Measurements from ENCODE around the gene ASH1L.
"Not testable (repeated sequence)": the region's sequence is repeated elsewhere in the genome, so short reads cannot be mapped to it uniquely, and the experiment has no call there.

Gene ASH1L

GRCh38 chr1:155561779-155562580, 623 bp downstream of the ASH1L start:
- peak; percentile 41 for DNase-seq (ENCODE audit: low read depth)

- no peak for DNase-seq (ENCODE audit: low read depth)
These were observed 6.7 kb downstream of the ASH1L start for GRCh38 chr1:155555915-155556314.

GRCh38 chr1:155553349-155553748, 9.3 kb downstream of the ASH1L start:
- no peak for DNase-seq (ENCODE audit: low read depth)

DNA sequence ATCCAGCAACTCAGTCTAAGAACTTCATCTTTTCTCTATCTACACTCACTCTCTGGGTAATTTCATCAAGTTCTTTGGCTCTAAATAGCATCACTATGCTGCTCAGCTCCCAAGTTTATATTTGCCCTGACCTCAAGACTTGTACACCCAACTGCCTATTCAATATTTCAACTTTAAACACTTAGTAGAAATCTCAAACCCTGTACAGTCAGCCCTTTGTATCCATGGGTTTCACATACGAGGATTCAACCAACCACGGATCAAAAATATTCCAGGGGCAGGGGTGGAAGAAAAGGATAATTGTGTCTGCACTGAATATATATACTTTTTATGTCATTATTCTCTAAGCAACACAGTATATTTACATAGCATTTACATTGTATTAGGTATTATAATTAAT, 13.9 kb downstream of the ASH1L start:
- DNase-seq (ENCODE audit: low read depth): no peak

DNA sequence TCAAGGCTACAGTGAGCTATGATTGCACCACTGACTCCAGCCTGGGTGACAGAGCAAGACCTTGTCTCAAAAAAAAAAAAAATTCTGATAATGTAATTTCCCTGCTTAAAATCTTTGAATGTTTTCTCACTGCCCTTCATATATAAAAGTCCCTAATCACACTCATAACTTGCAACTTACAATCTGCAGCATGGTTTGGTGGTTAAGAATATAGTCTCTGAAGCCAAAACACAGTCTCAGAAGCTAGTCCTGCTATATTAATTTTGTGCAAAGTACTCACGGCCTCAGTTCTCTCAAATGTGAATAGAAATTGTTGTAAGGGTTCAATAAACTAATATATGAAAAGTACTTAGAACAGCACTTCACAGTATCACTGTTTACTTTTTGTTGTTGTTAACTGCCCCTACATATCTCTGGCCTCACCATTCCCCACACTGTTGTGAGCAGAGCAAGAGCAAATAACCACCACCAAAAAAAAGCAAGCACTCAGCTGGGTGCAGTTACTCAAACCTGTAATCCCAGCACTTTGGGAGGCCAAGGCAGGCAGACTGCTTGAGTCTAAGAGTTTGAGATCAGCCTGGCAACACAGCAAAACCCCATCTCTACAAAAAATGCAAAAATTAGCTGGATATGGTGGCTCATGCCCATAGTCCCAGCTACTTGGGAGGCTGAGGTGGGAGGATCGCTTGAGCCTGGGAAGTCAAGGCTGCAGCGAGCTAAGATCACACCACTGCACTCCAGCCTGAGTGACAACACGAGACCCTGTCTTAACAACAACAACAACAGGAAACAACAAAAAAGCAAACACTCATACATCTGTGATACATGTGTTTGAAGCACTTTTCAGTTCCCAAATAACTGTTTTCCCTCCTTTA, 22.4 kb downstream of the ASH1L start:
- DNase-seq (ENCODE audit: low read depth): no peak

DNA sequence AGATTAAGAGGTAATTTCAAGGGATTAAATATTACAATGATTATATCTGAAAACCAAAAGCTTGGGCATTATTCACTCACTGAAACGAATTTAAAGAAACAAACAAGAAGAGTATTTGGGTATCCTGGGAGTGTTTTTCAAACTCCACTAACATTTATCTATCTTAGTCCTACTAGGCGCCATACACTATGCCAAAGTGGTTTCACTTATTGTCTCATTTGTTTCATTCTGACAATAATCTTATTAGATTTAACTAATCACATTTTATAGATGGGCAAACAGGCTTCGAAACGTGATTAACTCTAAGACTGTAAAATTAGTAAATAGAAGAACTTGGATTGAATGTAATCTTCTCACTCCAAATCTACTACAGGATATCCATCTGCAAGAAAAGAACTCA, 25.4 kb downstream of the ASH1L start:
- no peak for DNase-seq (ENCODE audit: low read depth)

DNA sequence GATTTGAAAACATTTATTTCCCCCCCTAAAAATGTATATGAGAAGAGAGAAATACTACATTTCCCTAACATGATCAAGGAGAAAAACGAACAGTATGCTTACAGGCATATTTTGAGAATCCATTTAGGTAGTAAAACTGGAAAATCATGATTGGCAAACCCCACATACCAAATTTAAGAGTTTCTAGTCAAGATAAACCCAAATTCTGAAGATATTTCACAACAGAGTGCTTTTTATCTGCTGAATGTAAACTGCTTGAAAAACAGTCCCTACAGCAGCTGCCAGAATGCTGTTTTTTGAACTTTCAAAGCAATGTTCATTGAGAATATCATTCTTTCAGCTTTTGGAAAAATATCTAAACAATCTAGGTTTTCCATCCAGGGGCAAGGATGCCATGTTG, 31.0 kb downstream of the ASH1L start:
- DNase-seq (ENCODE audit: low read depth): no peak

DNA sequence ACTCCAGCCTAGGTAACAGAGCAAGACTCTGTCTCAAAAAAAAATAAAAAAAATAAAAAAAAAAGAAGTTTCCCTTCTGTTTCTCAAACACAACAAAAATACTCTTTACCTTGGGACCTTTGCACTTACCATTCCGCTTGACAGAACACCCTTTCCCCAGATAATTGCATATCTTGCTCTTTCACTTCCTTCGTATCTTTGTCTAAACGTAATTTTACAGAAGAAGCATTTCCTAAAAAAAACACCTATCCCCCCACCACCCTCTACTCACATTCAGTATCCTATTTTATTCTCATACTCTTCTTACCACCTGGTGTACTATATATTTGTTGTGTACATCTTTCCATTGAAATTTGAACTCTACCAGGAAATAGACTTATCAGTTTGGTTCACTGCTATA, 32.7 kb downstream of the ASH1L start:
- no peak for DNase-seq (ENCODE audit: low read depth)

DNA sequence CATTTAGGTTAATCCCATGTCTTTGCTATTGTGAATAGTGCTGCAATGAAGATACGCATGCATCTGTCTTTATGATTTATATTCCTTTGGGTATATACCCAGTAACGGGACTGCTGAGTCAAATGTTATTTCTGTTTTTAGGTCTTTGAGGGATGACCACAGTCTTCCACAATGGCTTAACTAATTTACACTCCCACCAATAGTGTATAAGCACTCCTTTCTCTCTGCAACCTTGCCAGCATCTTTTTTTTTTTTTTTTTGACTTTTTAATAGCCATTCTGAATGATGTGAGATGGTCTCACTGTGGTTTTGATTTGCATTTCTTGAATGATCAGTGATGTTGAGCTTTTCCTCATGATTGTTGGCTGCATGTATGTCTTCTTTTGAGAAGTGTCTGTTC, 33.5 kb downstream of the ASH1L start:
- DNase-seq (ENCODE audit: low read depth): no peak

DNA sequence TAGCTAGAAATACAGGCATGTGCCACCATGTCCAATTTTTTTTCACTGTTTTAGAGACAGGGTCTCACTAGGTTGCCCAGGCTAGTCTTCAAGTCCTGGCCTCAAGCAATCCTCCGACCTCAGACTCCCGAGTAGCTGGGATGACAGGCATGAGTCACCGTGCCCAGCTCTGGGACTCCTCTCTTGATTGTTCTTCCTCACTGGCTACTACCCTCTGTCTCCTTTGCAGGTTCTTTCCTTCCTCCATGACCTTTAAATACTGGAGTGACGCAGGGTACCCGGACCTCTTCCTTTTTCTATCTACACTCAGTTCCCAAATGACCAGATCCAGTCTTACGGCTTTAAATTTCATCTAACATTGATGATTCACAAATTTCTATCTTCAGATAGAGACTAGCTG, 34.9 kb downstream of the ASH1L start:
- DNase-seq (ENCODE audit: low read depth): no peak

- no peak for DNase-seq (ENCODE audit: low read depth)
These were observed 36.2 kb downstream of the ASH1L start for GRCh38 chr1:155526356-155526755.

DNA sequence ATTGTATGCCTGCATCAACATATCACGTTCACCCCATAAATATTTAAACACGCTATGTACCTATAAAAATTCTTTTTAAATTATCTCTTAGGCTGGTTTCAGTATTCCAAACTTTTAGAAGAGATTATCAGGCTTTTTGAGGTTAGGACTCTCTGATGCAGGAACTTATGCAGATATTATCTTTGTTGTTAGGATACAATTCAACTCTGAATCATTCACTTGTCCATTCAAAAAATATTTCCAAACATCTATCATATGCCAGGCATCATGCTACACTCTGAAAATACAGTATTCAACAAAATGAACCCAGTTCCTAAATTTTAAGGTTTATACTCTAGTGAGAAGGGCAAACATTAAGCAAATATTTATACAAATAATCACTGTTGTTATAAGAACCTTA, 40.5 kb downstream of the ASH1L start:
- no peak for DNase-seq (ENCODE audit: low read depth)

DNA sequence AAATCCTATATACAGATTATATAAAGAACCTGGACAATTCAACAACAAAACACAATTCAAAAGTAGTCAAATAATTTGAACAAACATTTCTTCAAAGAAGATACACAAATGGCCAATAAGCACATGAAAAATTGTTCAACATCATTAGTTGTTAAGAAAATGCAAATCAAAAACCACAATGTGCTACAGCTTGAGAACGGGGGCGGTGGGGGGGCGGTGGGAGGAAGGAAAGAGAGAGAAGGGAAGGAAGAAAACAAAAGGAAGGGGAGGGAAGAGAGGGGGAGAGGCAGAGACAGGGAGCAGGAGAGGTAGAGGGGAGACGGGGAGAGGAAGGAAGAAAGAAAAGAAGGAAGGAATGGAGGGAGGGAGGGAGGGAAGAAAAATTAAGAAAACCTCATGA, 44.1 kb downstream of the ASH1L start:
- no peak for DNase-seq (ENCODE audit: low read depth)

GRCh38 chr1:155514582-155515187, 47.9 kb downstream of the ASH1L start:
- no peak for DNase-seq (ENCODE audit: low read depth)

- no peak for DNase-seq (ENCODE audit: low read depth)
These were observed 49.2 kb downstream of the ASH1L start for GRCh38 chr1:155513300-155513916.

DNA sequence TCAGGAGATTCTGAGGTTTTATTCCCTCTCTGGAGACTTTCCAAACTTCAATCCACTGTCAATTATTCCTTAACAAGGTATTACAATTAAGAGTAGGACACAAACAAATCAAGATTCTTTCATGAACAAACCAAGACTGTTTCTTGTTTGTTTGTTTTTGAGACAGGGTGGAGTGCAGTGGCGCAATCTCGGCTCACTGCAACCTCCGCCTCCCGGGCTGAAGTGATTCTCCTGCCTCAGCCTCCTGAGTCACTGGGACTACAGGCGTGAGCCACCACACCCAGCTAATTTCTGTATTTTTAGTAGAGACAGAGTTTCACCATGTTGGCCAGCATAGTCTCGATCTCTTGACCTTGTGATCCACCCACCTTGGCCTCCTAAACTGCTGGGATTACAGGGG, 51.2 kb downstream of the ASH1L start:
- not testable (repeated sequence) for DNase-seq (ENCODE audit: low read depth)

GRCh38 chr1:155509064-155509463, 53.5 kb downstream of the ASH1L start:
- no peak for DNase-seq (ENCODE audit: low read depth)

DNA sequence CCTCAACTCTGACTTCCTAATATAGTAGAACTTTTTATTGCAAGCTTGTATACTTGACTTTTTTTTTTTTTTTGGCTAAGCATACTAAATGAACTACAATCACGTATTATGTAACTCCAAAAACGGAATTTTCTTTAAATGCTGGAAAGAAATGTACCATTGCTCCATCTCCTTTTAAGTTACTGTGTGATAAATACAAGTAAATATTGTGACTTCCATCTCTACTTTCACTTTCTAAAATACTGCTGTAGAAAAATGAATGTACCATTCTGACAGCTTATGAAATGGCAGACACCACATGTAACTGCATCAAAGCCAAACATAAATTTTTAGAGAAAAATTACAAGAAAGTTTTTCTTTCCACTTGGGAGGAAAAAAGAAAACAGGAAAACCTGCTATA, 54.7 kb downstream of the ASH1L start:
- DNase-seq (ENCODE audit: low read depth): no peak

- DNase-seq (ENCODE audit: low read depth): not testable (repeated sequence)
These were observed 56.6 kb downstream of the ASH1L start for GRCh38 chr1:155505963-155506362.

- no peak for DNase-seq (ENCODE audit: low read depth)
These were observed 58.4 kb downstream of the ASH1L start for GRCh38 chr1:155504207-155504606.

DNA sequence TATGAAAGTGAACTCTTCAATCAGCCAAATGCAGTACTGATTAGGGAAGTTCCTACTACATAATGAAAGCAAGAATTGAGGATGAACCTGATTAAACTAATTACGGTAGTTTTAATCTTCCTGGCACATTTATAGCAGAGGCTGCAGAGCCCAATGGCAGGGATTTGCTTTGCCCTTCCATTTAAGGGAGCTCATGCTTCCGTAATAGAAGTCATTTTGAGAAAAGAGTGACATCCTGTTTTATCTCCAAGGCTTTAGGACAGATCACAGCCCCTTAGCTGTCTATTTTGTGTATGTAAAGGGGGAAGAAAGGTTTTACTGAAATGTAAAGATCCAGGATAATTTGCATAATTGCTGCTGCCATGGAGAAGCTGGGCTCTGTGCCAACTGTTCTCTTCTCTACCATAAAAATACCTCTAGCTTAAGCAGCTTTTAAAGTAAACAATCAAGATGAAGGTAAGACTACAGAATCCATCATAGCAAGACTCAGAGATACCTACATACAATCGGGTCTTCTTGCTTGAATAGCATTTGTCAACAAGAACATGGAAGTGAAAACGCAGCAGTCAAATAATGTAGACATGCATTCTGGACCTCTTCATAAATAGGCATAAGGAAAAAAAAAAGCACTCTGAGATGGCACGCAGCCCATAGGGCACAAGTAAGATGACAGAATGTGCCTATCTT, 62.5 kb downstream of the ASH1L start:
- DNase-seq (ENCODE audit: low read depth): no peak

- DNase-seq (ENCODE audit: low read depth): no peak
These were observed 63.3 kb downstream of the ASH1L start for GRCh38 chr1:155499263-155499662.

Measured in activated T-cell treated with anti-CD3 and anti-CD28 coated beads for 24 hours (primary cell).